Right renal cortex interstitium (tissue), 3 donors: ENCODE results near the gene MYRIP. TPM values are rescaled to one million over a fixed set of nuclear protein-coding genes. Genes with fewer than 3 reads are reported as not detected.

Source experiments
- DNase-seq, 3 donors: peaks; one replicate each; pipeline ENCODE4 v3.0.0-alpha.2; 2013; ENCODE audit warnings: low read depth in 3 of 3, low spot score in 2 of 3
- polyA plus RNA-seq, 3 donors: library from polyadenylated mRNA; unstranded; fragments of 120-200 nt; gene quantifications; one replicate each; pipeline ENCODE4 v1.2.1, GENCODE V29; 2013; ENCODE audit not compliant: insufficient read length in 3 of 3

MYRIP gene
- polyA plus RNA-seq, 3 donors, result 1.7 to 2.5 (median 2.1) TPM

GRCh38 chr3:39961230-39961629 is 151.8 kb downstream of the MYRIP start:
- no peak for DNase-seq

GRCh38 chr3:39962581-39962980 is 153.2 kb downstream of the MYRIP start:
- no peak for DNase-seq

GRCh38 chr3:39965461-39965860 is 156.1 kb downstream of the MYRIP start:
- DNase-seq, result no peak

- no peak for DNase-seq
These were observed 156.6 kb downstream of the MYRIP start for GRCh38 chr3:39965997-39966396.

- DNase-seq, result no peak
These were observed 161.6 kb downstream of the MYRIP start for GRCh38 chr3:39970982-39971381.

- DNase-seq, result no peak
These were observed 162.2 kb downstream of the MYRIP start for GRCh38 chr3:39971559-39972031.

GRCh38 chr3:39972508-39972907 is 163.1 kb downstream of the MYRIP start:
- DNase-seq, result no peak

- DNase-seq, result no peak
These were observed 167.8 kb downstream of the MYRIP start for GRCh38 chr3:39977058-39977794.

- no peak for DNase-seq
These were observed 168.9 kb downstream of the MYRIP start for GRCh38 chr3:39978308-39978707.

- no peak for DNase-seq
These were observed 170.6 kb downstream of the MYRIP start for GRCh38 chr3:39980058-39980457.

GRCh38 chr3:39980781-39981180 is 171.4 kb downstream of the MYRIP start:
- no peak for DNase-seq

- no peak for DNase-seq
These were observed 172.3 kb downstream of the MYRIP start for GRCh38 chr3:39981547-39982184.

GRCh38 chr3:39982665-39983357 is 173.4 kb downstream of the MYRIP start:
- no peak for DNase-seq

GRCh38 chr3:39989746-39990145 is 180.3 kb downstream of the MYRIP start:
- DNase-seq, result no peak

- DNase-seq, result no peak
These were observed 181.1 kb downstream of the MYRIP start for GRCh38 chr3:39990532-39990931.

GRCh38 chr3:40008796-40009195 is 199.4 kb downstream of the MYRIP start:
- DNase-seq, result no peak

- DNase-seq, result no peak
These were observed 200.6 kb downstream of the MYRIP start for GRCh38 chr3:40009991-40010390.

- DNase-seq, result no peak
These were observed 203.0 kb downstream of the MYRIP start for GRCh38 chr3:40012381-40012780.

- no peak for DNase-seq
These were observed 207.0 kb downstream of the MYRIP start for GRCh38 chr3:40016391-40016790.

GRCh38 chr3:40018369-40018768 is 209.0 kb downstream of the MYRIP start:
- DNase-seq, result no peak

- DNase-seq, result peak in 2 of 3 donors; percentile 9 to 33
These were observed 210.0 kb downstream of the MYRIP start for GRCh38 chr3:40019376-40019775.

GRCh38 chr3:40020689-40021088 is 211.3 kb downstream of the MYRIP start:
- no peak for DNase-seq
